ENCODE results near the gene TRAFD1. TPM values are rescaled to one million over a fixed set of nuclear protein-coding genes. Genes with fewer than 3 reads are reported as not detected.
A peak's percentile ranks its signal among the peaks of the same experiment; 100 is the strongest.

The TRAFD1 gene
- total and polyA plus RNA-seq, 2 of the 13 experiments (the other 11 are each of a cell fraction or from before 2014, with no cell fraction given) = 9.5 to 20.9 TPM

GRCh38 chr12:112125250-112125999 is at the start of gene TRAFD1 (continued):
- TF ChIP-seq ZNF580 (CRISPR knock-in tag; IDR thresholded peaks at IDR 0.05; ENCODE audit: borderline replicate concordance, low read depth) (no peak), POLR2A (IDR thresholded peaks at IDR 0.05; ENCODE audit: insufficient read depth in 1 of 2, low read depth in 2 of 2, low read length in 2 of 2) (peak; percentile 92 to 99), TCF7L2 (IDR thresholded peaks at IDR 0.05; ENCODE audit: low read depth, low read length) (no peak), ZNF691 (CRISPR knock-in tag; IDR thresholded peaks at IDR 0.05; ENCODE audit: borderline replicate concordance, low read depth) (peak; percentile 62; the same call in 1 of the 2 replicates), PHB2 (IDR thresholded peaks at IDR 0.05; ENCODE audit: partially characterized antibody) (no peak), ZNF784 (CRISPR knock-in tag; IDR thresholded peaks at IDR 0.05; ENCODE audit: borderline replicate concordance) (no peak; the same call in 1 of the 2 replicates), TRIM24 (CRISPR knock-in tag; IDR thresholded peaks at IDR 0.05) (no peak), LCORL (IDR thresholded peaks at IDR 0.05) (no peak), LCORL (CRISPR knock-in tag; IDR thresholded peaks at IDR 0.05) (peak; percentile 77), LBX2 (CRISPR knock-in tag; IDR thresholded peaks at IDR 0.05; ENCODE audit: borderline replicate concordance) (no peak), CEBPZ (IDR thresholded peaks at IDR 0.05; ENCODE audit: low read length) (no peak), FOXK2 (IDR thresholded peaks at IDR 0.05) (no peak), ARNT (IDR thresholded peaks at IDR 0.05) (no peak), AFF4 (CRISPR knock-in tag; IDR thresholded peaks at IDR 0.05) (no peak), ZNF703 (CRISPR knock-in tag; IDR thresholded peaks at IDR 0.05; ENCODE audit: borderline replicate concordance) (no peak), ZBTB42 (CRISPR knock-in tag; IDR thresholded peaks at IDR 0.05) (peak; percentile 100), MZF1 (CRISPR knock-in tag; IDR thresholded peaks at IDR 0.05; ENCODE audit: borderline replicate concordance) (0 out of 2 replicates have a peak, but pooled peaks have one; percentile 57), ZNF282 (IDR thresholded peaks at IDR 0.05; ENCODE audit: partially characterized antibody) (no peak), ZNF577 (CRISPR knock-in tag; IDR thresholded peaks at IDR 0.05; ENCODE audit: borderline replicate concordance, low read depth) (no peak), MEIS2 (CRISPR knock-in tag; IDR thresholded peaks at IDR 0.05) (0 out of 2 replicates have a peak, but pooled peaks have one; percentile 39)
